OCI-M2 (cell line): ENCODE results near the gene TMEM229A.
"Not testable (repeated sequence)": the region's sequence is repeated elsewhere in the genome, so short reads cannot be mapped to it uniquely, and the experiment has no call there.

Experiments
- DNase-seq: peaks from one replicate; lab custom pipeline; 2025; ENCODE audit not compliant: unreplicated experiment; lab: John Stamatoyannopoulos, UW

The TMEM229A gene

GRCh38 chr7:124032369-124033094, at the start of gene TMEM229A:
TMEM229A (minus strand) TSS chr7:124033067; CDS start chr7:124033003, 64 bp downstream.
- DNase-seq = no peak

GRCh38 chr7:124082234-124082633, 49.4 kb upstream of the TMEM229A start:
- not testable (repeated sequence) for DNase-seq

- no peak for DNase-seq
These were observed 44.7 kb upstream of the TMEM229A start for GRCh38 chr7:124077546-124077945.

- DNase-seq = no peak
These were observed 44.0 kb upstream of the TMEM229A start for GRCh38 chr7:124076841-124077240.

- no peak for DNase-seq
These were observed 41.1 kb upstream of the TMEM229A start for GRCh38 chr7:124074007-124074406.

- no peak for DNase-seq
These were observed 40.4 kb upstream of the TMEM229A start for GRCh38 chr7:124073310-124073645.

- no peak for DNase-seq
These were observed 39.9 kb upstream of the TMEM229A start for GRCh38 chr7:124072603-124073309.

- DNase-seq = no peak
These were observed 39.0 kb upstream of the TMEM229A start for GRCh38 chr7:124071843-124072242.

- no peak for DNase-seq
These were observed 29.3 kb upstream of the TMEM229A start for GRCh38 chr7:124062171-124062570.

- no peak for DNase-seq
These were observed 27.7 kb upstream of the TMEM229A start for GRCh38 chr7:124060528-124060927.

- no peak for DNase-seq
These were observed 26.5 kb upstream of the TMEM229A start for GRCh38 chr7:124059375-124059774.

- DNase-seq = no peak
These were observed 25.6 kb upstream of the TMEM229A start for GRCh38 chr7:124058515-124058914.

GRCh38 chr7:124057872-124058271, 25.0 kb upstream of the TMEM229A start:
- no peak for DNase-seq

- DNase-seq = no peak
These were observed 23.4 kb upstream of the TMEM229A start for GRCh38 chr7:124056234-124056633.

GRCh38 chr7:124051681-124052377, 19.0 kb upstream of the TMEM229A start:
- no peak for DNase-seq

- DNase-seq = no peak
These were observed 10.0 kb upstream of the TMEM229A start for GRCh38 chr7:124042826-124043225.

- no peak for DNase-seq
These were observed 8.6 kb upstream of the TMEM229A start for GRCh38 chr7:124041439-124041838.

- DNase-seq = not testable (repeated sequence)
These were observed 5.0 kb upstream of the TMEM229A start for GRCh38 chr7:124037902-124038301.

GRCh38 chr7:124035706-124036105, 2.8 kb upstream of the TMEM229A start:
- DNase-seq = no peak

- no peak for DNase-seq
These were observed 1.9 kb upstream of the TMEM229A start for GRCh38 chr7:124034754-124035100.

GRCh38 chr7:124033807-124034753, 1.2 kb upstream of the TMEM229A start:
- DNase-seq = no peak
